MV-4-11 (cell line): ENCODE data around the gene MXD4.
"Not testable (repeated sequence)": the region's sequence is repeated elsewhere in the genome, so short reads cannot be mapped to it uniquely, and the experiment has no call there.

Experiments
- DNase-seq: peaks from one replicate; lab custom pipeline; 2025; lab: John Stamatoyannopoulos, UW

The MXD4 gene

DNA sequence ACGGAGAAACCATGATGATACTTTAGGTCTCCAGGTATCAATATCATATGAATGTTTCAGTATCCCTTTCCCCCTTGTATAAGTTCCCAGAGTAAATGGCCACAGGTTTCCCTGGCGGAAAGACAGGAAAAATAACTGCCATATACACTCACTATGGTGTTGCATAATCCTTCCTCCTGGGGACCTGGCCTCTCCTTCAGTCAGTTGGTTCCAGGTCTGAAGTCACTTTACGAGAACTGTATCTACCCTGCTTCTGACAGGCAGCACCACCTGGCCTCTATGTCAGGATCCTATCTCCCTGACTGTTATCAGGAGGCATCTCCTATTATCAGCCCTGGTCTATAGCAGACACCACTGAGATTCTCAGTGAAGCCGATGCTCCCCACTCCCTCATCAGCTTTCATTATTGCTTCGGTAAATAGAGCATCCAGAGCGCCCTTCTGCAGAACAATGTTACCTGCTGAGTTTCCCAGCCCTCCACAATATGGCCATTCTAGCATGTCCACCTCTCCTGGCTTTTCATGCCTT is 42.6 kb downstream of the MXD4 start:
- no peak for DNase-seq

DNA sequence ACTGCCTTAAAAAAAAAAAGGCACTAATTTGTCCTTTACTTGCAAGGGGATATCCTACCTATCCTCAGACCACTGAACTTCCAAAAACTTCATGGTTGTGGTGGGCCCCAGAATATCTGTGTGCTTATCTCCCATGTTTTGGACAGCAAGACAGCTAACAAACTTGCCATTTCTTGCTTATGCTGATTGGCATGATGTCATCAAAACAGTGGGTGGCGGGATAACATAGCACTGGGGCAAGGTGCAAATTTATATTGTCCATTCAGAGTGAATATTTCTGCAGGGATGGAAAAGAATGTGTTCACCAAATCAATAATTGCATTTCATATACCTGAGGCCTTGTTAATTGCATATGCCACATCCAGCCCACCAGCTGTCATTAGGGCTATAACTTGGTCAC is 43.5 kb downstream of the MXD4 start:
- DNase-seq, result no peak

DNA sequence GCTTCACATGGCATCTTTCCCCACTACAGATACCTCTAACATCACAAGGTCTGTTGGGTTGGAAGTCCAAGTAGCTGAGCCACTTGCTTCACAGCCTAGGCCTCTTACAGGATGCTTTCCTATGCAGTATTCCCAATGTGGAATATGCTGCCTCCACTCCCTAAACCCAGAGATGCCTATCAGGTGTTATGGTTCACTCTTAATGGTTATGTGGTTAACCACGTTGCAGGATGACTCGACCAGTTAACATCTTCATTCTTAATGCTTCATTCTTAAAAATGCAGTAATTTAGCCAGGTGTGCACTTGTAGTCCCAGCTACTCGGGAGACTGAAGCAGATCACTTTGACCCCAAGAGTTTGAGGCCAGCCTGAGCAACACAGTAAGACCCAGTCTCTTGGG is 44.2 kb downstream of the MXD4 start:
- DNase-seq, result no peak

DNA sequence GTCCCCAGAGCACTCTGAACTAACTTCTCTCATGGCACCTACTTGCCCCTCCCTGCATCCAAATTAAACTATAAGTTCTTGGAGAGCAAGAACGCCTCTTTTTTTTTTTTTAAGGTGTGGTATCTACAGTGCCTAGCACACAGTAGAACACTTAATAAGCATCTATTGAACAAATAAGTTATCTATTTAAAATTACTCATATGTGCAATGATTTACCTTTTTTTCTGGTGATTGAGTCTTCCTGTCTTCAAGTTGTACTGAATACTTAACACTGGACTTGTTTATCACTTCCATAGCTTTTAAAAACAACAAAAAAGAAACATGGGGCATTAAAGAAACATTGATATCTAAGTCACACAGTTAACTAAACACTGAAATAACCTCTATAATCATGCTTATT is 49.1 kb downstream of the MXD4 start:
- no peak for DNase-seq

DNA sequence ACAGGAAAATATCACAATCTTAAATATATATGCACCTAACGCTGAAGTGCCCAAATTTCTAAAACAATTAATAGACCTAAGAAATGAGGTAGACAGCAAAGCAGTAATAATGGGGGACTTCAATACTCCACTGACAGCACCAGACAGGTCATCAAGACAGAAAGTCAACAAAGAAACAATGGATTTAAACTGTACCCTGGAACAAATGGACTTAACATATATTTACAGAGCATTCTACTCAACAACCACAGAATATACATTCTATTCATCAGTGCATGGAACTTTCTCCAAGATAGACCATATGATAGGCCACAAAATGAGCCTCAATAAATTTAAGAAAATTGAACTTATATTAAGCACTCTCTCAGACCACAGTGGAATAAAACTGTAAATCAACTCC is 59.1 kb downstream of the MXD4 start:
- not testable (repeated sequence) for DNase-seq
